ENCODE measurements around the gene MIS12. TPM values are rescaled to one million over a fixed set of nuclear protein-coding genes. Genes with fewer than 3 reads are reported as not detected.
A peak's percentile ranks its signal among the peaks of the same experiment; 100 is the strongest.

The MIS12 gene
- total RNA-seq: 11.4 TPM
- long read RNA-seq, partial matches to known transcripts: 1 of 6 reads
- long read RNA-seq, other reads (novel, unspliced or antisense): 1 of 6 reads

- ATAC-seq (peak; percentile 96), DNase-seq (ENCODE audit: missing footprints) (peak; percentile 99)
- intact Hi-C loops (cut with DNase I): no loop called here
Measured at GRCh38 chr17:5486206-5487124, at the start of gene MIS12. TSS of gene MIS12 (plus strand) at chr17:5486566. CDS start at chr17:5488863, 2,297 bp downstream.

GRCh38 chr17:5437721-5438317 is 48.5 kb upstream of the MIS12 start:
- no peak for DNase-seq (ENCODE audit: missing footprints)
- no peak for ATAC-seq
- intact Hi-C loops (cut with DNase I): loop anchor here (10.0 kb wide), 2 partner anchors 183 to 243 kb away; partner anchors contain the start of gene ZNF594

- DNase-seq (ENCODE audit: missing footprints): peak; percentile 95
- intact Hi-C loops (cut with DNase I): loop anchor here (10.0 kb wide), 2 partner anchors 184 to 244 kb away; partner anchors contain the start of gene ZNF594
Measured at GRCh38 chr17:5438716-5439445, 47.5 kb upstream of the MIS12 start, which contains the start of gene C1QBP. TSS of gene C1QBP (minus strand) at chr17:5439155. CDS start at chr17:5439073, 82 bp downstream.

GRCh38 chr17:5439446-5439764 is 47.0 kb upstream of the MIS12 start:
- ATAC-seq (no peak), DNase-seq (ENCODE audit: missing footprints) (no peak)
- intact Hi-C loops (cut with DNase I): loop anchor here (10.0 kb wide), 2 partner anchors 185 to 245 kb away; partner anchors contain the start of gene ZNF594

More at GRCh38 chr17:5438716-5439445, 47.5 kb upstream of the MIS12 start, which contains the start of gene C1QBP:
- ATAC-seq: peak; percentile 96

- DNase-seq (ENCODE audit: missing footprints) (no peak), ATAC-seq (no peak)
- intact Hi-C loops (cut with DNase I): no loop called here
Measured at GRCh38 chr17:5443728-5444127, 42.6 kb upstream of the MIS12 start.

- peak; percentile 55 for DNase-seq (ENCODE audit: missing footprints)
- ATAC-seq: no peak
- intact Hi-C loops (cut with DNase I): no loop called here
Measured at GRCh38 chr17:5444209-5444608, 42.2 kb upstream of the MIS12 start.

- intact Hi-C loops (cut with DNase I): no loop called here
- ATAC-seq (no peak), DNase-seq (ENCODE audit: missing footprints) (no peak)
Measured at GRCh38 chr17:5446786-5447185, 39.6 kb upstream of the MIS12 start.

- intact Hi-C loops (cut with DNase I): no loop called here
- ATAC-seq (no peak), DNase-seq (ENCODE audit: missing footprints) (no peak)
Measured at GRCh38 chr17:5464717-5465507, 21.5 kb upstream of the MIS12 start.

- intact Hi-C loops (cut with DNase I): no loop called here
- no peak for ATAC-seq
- DNase-seq (ENCODE audit: missing footprints): no peak
Measured at GRCh38 chr17:5466295-5466694, 20.1 kb upstream of the MIS12 start.

- intact Hi-C loops (cut with DNase I): no loop called here
- DNase-seq (ENCODE audit: missing footprints) (no peak), ATAC-seq (no peak)
Measured at GRCh38 chr17:5467416-5467815, 18.9 kb upstream of the MIS12 start.

GRCh38 chr17:5468075-5468473 is 18.3 kb upstream of the MIS12 start:
- no peak for DNase-seq (ENCODE audit: missing footprints)
- ATAC-seq: no peak
- intact Hi-C loops (cut with DNase I): no loop called here

GRCh38 chr17:5472511-5472910 is 13.9 kb upstream of the MIS12 start:
- intact Hi-C loops (cut with DNase I): no loop called here
- DNase-seq (ENCODE audit: missing footprints): no peak
- no peak for ATAC-seq

- ATAC-seq (no peak), DNase-seq (ENCODE audit: missing footprints) (no peak)
- intact Hi-C loops (cut with DNase I): no loop called here
Measured at GRCh38 chr17:5473906-5474305, 12.5 kb upstream of the MIS12 start.

GRCh38 chr17:5478992-5479391 is 7.4 kb upstream of the MIS12 start:
- ATAC-seq (no peak), DNase-seq (ENCODE audit: missing footprints) (no peak)
- intact Hi-C loops (cut with DNase I): no loop called here

- intact Hi-C loops (cut with DNase I): no loop called here
- DNase-seq (ENCODE audit: missing footprints): no peak
- ATAC-seq: no peak
Measured at GRCh38 chr17:5480962-5481361, 5.4 kb upstream of the MIS12 start.

GRCh38 chr17:5481451-5481850 is 4.9 kb upstream of the MIS12 start:
- intact Hi-C loops (cut with DNase I): no loop called here
- no peak for ATAC-seq
- DNase-seq (ENCODE audit: missing footprints): no peak

GRCh38 chr17:5485270-5486205 is 828 bp upstream of the MIS12 start, which contains the start of gene DERL2:
TSS of gene DERL2 (minus strand) at chr17:5486178. CDS start at chr17:5486161, 17 bp downstream.
- DNase-seq (ENCODE audit: missing footprints): no peak
- ATAC-seq: peak; percentile 10
- intact Hi-C loops (cut with DNase I): no loop called here
